T-helper 2 cell treated with Interferon-gamma antibody and Interleukin-4, amounts not matched to agents 100 ng/mL and 5 ng/mL, for 36 hours (primary cell): Measurements from ENCODE around the gene SNAI1. TPM values are rescaled to one million over a fixed set of nuclear protein-coding genes. Genes with fewer than 3 reads are reported as not detected.

Source experiments
- intact Hi-C: fragments of 100-400 bp; cut with micrococcal nuclease; formaldehyde crosslinking; loops from one replicate; pipeline ENCODE4 v1.15.1; 2023
- total RNA-seq: library from RNA; stranded (reverse); gene quantifications from 2 replicates; pipeline ENCODE4 v1.2.3, GENCODE V29; 2022

Gene SNAI1
- total RNA-seq, 1 donor from 2014 or later, result 0.57 TPM

DNA sequence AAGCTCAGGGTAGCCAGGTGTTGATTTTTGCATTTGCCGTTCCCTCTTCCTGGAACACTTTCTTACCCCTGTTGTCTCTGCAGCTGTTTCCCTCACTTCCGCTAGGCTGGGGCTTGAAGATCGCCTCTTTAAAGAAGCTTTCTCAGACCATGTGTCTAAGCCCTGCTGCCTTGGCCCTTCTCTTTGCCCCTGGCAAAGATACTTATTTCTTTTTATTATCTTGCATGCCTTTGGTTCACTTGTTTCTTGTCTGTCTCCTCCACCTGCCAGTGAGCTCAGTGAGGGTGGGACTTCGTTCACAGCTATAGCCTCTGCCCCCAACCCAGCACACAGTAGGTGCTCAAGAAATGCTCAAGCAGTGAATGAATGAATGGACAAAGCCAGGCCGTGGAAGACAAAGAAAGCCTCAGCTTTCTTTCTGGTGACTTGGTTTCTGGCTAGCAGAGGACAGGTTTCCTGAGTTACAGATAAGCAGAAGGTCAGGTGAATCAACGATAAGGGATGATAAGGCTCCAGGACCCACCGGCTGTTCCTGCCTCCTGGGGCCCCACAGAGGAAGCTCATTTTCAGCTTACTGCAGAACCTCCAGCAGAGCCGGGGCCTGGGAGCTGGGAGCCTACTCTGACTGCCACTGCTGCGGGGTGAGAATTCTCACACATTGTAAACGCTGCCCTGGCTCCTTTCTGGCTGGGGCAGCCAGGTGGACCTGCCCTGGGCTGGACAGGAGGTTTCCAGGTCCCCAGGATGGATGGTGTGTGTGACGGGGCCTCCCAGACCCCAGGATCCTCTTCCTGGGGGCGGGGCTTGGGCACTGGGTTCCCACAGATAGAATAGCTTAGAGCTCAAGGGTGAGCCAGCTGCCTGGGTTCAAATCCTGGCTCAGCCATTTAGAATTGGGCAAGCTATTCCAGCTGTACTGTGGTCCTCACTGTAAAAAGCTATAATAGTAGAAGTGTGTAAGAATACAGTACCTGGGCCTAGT is 29.8 kb downstream of the SNAI1 start:
- intact Hi-C loops, result no loop called here

DNA sequence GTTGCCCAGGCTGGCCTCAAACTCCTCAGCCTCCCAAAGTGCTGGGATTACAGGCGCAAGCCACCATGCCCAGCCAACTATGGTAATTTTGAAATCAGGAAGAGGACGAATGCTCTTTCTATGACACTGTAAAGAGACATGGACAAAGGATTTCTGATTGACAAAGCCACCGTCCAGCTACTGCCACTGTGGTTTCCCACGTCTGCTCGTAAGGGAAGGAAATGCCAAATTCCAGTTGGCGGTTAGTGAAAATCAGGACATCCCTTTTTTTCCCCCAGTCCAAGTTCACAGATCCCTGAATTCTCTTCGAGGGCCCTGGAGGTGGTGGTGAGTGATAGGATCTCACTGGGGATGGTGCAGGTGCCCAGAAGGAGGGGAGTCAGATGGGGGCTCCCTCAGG is 31.2 kb downstream of the SNAI1 start:
- intact Hi-C loops, result no loop called here

DNA sequence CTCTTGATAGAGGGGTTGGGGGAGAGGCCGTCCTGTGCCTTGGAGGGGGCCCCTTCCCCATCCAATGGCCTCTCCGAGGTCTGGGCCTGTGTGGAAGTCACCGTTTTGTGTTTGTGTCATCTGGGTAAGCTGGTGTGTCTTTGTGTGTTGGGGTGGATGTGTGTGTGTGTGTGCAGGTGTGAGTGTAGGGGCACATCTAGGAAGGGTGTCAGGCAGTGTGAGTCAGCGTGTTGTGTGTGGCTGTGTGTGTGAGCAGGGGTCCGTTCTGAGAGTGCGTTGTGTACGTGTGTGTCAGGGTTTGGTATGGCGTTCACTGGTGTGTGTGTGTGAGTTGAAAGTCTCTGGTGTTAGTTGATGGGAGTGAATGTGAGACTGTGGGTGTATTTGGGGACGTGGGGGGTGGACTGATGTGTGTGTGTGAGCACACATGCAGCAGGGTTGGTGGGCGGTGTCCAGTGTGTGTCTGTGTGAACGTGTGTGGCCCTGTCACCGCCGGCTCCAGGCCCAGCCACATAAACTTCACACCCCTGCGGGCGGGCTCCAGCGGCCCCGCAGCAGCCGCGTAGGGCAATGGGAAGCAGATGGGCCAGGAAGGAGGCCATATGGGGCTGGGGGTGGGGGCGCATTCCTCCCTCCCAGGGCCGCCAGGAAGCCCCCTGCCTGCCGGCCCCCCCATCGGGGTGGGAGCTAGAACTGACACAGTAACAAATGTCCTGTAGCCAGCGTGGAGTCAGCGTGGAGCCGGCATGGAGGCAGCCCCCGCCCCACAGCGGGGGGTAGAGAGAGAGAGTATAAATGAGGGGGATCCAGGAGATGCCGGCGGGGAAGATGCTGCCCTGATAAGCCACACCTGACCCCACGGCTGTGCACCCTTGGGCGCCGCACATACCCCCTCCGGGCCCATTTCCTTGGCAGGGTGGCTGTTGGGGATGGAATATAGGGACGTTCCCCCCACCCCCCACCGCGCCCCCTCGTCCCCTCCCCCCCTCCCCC is 32.1 kb downstream of the SNAI1 start:
- intact Hi-C loops, result no loop called here

DNA sequence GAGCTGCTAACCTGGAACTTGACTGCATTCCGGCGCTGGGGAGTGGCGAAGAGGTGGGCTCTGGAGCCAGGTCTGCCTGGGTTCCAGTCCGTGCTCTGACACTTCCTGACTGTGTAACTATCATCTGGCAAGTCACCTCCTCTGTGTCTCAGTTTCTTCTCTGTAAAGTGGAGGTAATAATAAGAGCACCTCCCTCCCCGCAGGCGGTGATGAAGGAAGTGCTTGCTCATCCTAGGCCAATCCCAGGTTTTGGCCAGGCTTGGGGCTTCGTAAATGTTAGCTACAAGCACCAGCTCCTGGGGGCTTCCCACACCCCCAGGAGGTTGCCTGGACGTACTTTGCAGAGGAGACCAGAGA is 32.8 kb downstream of the SNAI1 start:
- intact Hi-C loops, result no loop called here

DNA sequence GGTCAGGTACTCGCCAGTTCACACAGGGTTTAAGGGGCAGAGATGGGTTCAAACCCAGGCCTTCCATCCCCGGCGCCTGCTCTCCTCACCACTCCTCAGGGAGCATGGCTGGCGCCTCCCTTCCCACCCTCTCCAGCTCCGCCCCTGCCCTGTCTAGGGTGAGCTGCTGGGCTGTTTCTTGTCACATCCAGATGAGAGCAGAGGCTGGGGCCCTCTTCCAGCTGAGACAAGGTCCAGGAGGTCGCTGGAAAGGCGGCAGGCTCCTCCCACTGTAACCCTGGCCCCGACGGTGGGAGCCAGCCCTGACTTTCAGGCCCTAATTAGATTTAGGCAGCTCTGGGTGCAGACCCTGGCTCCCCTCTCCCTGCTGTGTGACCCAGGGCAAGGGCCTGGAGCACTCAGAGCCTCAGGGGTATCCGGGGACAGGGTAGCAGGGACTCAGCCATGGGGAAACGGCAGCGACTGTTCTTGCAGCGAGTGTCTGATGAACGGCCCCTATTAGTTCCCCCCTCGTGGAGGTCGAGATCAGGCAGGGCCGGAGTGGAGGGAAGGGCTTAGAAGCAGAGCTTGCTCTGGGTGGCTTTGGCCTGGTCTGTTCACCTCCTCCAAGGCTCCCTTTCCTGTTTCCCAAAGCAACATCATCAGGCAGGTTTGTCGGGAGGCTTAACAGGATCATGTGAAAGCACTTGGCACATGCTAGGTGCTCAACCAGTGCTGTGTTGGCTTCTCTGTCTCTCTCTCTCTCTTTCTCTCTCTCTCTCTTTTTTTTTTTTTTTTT is 33.4 kb downstream of the SNAI1 start:
- intact Hi-C loops, result no loop called here

DNA sequence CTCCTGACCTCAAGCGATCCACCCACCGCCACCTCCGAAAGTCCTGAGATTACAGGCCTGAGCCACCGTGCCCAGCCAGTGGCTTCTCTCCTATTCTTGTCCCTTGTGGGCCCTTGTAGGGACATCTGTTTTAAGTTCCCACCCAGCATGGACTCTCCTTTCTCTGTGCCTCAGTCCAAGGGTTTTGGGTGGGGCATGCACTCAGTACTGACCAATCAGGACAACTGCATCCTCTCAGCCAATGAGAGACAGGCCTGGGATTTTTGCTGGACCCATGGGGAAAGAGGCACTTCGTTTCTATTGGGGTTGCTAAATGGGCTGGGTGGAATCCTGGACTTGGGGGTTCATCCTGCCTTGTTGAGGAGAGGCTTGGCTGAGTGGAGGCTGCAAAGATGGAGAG is 34.4 kb downstream of the SNAI1 start:
- intact Hi-C loops, result no loop called here

DNA sequence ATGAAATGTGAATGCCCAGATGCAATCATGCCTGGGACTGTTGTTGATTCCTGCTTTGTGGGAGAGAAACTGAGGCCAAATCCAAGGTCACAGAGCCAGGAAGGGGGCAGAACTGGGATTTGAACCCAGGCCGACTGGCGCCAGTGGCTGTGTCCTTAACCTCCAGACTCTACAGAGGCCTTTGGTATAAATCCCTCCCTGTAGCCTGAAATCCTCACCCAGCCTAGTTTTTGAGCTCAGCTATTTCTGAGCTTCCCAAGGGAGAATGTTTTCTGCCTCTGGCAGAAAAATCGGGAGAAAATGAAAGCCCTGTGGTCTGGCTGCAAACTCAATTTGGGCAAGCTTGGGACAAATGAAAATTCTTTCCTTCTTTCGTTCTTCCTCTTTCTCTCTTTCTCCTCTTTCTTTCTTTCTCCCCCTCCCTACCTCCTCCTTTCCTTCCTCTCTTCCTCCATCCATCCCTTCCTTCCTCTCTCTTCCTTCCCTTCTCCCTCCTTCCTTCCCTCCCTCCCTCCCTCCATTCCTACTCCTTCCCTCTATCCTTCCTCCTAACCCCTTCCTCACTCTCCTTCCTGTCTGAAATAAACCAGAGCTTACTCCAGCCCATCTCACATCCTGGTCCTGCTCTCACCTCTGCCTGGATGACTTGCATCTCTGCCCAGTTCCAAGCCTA is 34.9 kb downstream of the SNAI1 start:
- intact Hi-C loops, result no loop called here

DNA sequence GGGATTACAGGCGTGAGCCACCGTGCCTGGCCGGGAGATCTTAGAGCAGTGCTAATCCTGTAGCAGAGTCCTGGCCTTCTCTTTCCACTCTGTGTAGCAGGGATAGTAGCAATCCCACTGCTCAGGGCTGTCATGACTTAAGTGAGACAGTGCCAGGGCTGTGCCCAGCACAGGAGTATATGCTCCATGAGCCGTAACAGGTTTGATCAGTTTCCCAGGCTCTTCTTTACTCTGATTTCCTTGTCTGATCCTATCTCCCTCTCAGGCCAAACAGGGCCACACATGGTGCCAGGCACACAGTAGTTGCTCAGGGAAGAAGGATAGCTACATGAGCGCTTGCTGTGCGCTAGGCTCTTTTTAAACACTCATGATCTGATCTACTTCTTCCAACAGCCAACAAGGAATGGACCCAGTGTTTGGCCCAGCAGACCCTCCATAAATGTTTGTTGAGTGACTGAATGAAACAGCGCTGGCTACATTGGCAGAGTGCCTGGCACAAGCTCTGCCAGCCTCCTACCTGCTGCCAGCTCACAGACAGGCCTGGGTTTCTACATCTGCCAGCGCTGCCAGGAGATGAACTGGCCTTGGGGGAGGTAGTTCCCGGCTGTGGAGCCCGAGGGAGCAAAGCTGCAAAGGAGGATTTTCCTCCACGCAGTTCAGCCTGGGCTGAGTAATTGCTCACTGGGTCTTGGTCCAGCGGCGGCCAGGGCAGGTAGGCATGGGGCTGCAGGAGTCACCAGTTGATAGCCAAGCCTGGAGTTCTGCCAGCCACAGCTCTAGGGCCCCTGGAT is 36.9 kb downstream of the SNAI1 start:
- intact Hi-C loops, result no loop called here

DNA sequence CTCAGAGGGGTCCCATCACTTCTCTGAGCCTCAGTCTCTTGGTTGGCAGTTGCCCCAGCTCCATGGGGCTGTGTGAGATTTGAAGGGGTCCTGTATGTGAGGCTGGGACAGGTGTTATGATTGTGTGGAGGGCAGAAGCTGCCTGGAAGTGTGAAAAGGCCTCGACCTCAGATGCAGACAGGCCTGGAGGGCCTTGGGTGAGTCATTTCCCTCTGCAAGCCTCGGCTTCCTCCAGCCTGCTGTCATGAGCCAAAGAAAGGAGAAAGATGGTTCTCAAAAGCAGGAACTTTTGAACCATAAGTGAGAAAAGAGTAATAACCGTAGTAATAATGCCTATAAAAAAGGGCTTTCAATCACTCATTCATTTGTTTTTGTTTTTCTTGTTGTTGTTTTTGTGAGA is 37.5 kb downstream of the SNAI1 start:
- intact Hi-C loops, result no loop called here

DNA sequence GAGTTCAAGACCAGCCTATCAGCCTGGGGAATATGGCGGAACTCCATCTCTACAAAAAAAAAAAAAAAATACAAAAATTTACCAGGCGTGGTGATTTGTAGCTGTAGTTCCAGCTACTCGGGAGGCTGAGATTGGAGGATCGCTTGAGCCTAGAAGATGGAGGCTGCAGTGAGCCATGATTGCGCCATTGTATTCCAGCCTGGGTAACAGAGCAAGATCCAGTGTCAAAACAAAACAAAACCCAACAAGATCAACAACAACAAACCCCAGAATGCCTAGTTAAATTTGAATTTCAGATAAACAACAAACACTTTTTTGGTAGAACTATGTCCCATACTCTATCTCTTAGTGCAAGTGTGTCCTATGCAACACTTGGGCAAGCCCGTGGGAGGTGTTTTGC is 39.9 kb downstream of the SNAI1 start:
- intact Hi-C loops, result no loop called here

DNA sequence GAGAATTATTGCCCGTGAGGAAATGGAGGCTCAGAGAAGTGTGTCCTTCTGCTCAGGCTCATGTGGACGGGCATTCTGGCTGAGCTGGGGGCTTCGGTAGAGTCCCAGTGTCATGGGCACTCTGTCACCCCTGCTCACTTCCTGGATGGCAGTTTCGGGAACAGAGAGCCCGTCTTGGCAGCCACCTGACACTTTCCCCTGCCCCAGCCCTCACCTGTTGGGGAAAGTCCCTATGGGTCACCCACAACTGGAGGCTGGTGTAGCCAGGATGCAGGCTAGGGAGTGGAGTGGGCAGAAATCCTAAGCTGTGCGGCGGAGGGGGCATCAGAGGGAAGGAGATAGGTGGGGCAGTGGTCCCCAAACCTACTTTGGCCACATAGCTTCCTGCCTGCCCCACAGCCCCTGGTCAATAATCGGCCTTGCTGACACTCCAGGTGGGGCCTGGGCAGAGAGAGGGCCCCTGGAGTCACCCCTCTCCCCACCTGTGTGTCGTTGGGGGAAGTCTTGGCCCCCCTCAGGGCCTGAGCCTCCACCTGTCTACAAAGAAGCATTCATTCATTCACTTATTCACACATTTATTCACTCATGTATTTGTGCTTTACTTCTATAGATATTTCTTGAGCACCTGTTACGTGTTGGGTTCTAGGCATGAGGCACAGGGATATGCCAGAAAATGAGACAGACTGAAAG is 40.5 kb downstream of the SNAI1 start:
- intact Hi-C loops, result no loop called here

DNA sequence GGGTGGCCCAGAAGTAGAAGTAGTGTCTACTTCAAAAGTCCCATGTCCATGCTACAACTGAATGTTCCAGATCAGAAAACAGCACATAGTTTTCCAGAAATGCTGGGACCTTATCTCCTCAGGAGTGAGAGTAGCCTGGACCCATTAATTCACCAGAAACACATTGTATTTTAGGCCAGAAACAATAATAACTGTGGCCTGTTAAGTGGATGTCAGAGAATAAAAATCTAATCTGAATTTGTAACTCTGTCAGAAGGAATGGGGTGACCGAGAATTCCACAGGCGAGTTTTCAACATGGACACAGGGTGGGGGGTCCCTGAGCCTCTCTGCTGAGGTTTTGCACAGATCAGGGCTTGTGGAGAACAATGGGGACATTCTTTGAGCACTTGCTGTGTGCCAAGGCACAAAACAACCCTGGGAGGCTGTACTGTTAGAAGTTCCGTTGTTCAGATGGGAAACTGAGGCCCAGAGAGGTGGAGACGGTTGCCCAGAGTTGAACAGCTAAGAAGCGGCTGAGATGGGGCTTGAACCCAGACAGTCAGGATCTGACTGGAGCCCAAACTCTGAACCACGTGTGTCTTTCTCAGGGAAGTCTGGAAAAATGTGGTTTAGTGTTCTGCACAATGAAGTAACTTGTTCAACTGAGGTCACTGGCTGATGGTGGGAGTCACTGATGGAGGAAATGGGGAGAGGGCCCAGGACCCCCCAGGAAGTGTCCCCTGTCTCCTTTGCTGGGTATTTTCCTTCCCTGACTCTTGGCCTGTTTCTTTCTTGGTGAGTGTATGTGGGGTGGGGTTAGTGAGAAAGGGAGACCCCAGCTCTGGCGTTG is 44.2 kb downstream of the SNAI1 start:
- intact Hi-C loops, result no loop called here

DNA sequence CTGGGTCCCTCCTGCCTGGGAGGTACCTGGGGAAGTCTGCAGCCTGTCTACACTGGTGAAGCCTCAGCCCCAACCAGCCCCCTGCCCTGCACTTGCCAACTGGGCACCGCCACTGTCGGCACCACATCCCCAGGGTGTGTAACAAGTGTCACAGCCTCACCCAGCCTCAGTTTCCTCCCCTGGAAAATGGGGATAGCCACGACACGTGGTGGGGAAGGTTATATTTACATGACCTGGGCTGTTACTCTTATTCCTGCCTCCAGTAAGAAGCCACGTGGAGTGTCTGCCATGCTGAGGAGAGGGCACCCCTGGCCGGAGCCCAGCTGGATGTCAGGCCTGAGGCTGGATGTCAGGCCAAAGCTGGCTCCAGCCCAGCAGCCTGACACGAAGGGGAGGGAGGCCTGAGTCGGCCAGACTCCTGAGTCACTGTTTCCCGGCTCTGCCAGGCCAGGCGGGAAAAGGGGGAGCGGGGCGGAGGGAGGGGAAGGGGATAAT is 44.9 kb downstream of the SNAI1 start:
- intact Hi-C loops, result no loop called here

DNA sequence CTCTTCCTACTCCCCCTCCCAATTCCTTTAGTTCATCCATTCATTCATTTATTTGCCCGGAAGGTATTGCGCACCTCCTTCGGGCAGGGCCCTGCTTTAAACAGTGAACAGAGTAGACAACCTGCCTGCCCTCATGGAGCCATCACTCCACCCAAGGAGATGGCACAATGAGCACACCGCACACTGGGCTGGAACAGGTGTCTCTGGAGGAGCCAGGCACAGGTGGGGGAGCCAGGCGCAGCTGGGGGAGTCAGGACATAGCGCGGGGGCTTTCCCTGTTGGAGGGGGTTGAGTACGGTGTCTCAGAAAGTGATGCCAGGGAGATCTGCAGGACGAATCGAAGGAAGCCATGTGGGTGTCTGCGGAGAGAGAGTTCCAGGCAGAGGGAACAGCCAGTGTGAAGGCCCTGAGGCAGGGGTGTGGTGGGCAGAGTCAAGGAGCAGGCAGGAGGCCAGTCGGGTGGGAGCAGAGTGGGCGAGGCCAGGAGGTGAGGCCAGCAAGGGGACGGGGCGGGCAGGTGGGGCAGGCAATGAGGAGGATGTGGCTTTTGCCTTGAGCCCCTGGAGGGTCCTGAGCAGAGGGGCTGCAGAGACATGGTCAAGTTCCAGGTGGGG is 46.4 kb downstream of the SNAI1 start:
- intact Hi-C loops, result no loop called here

DNA sequence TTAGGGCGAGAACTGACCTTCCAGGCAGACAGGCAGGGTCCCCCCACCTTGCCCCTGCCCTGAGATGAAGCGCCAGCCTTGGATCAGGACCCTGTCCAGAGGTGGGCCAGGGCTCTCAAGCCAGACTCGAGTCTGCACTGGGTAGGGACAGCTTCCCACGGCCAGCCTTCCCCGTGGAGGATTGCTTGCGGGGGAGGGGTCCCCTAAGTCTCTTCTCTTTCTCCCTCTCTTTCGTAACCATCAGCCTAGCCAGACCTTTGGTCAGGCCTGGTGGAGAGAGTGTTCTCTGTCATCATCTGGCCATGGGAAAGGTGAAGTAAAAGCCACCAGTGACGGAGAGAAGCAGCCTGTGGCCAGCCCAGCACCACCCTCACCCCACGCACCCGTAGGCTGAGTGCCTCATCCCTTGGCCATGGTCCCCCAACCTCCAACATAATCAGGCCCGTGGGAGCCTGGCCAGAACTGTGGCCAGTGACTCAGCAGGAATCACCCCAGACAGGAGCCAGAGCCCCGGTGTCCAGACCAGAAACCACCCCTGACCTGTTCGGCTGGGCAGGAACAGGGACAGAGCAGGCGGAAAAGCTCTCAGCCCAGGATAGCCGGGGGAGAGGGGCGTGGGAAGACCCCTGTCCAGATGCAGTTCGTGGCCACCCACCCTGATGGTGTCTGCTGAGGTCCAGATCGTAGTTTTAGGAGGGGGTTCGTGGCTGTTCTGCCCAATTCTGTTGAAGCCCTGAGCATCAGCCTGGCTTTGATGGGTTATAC is 47.1 kb downstream of the SNAI1 start:
- intact Hi-C loops, result no loop called here

DNA sequence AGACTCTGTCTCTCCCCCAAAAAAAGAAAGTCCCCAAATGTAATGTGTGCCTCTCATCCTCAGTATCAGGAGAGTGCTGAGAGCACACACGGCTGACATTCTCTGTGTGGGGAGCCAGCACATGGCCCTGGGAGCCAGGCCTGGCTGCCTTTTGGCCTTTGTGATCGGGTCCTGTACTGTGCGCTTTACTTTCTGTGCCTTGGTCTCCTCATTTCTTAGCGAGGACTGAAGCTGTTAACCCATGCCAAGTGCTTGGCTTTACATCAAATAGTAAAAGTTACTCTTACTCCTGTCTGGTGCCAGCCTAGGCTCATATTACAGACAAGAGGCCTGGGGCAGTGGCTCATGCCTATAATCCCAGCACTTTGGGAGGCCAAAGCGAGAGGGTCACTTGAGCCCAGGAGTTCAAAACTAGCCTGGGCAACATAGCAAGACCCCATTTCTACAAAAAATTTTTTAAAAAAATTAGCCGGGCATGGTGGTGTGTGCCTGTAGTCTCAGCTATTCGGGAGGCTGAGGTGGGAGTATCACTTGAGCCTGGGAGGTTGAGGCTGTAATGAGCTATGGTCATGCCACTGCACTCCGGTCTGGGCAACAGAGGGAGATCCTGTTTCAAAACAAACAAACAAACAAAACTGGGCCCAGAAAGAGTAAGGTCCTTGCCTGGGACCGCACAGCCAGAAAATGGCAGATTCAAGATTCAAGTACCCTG is 50.3 kb downstream of the SNAI1 start:
- intact Hi-C loops, result no loop called here
